Activated CD8-positive, alpha-beta memory T cell treated with anti-CD3 and anti-CD28 coated beads for 24 hours (primary cell): ENCODE data around the gene ST6GALNAC1.
A peak's percentile ranks its signal among the peaks of the same experiment; 100 is the strongest.

Source experiments
- DNase-seq: peaks from one replicate; pipeline ENCODE4 v3.0.0-alpha.2; 2020

ST6GALNAC1 gene

GRCh38 chr17:76643553-76644148, at the start of gene ST6GALNAC1:
Gene ST6GALNAC1, minus strand, starts transcription at chr17:76643757. Its CDS starts 119 bp downstream, at chr17:76643638.
- no peak for DNase-seq

GRCh38 chr17:76691379-76692191, 48.0 kb upstream of the ST6GALNAC1 start:
- no peak for DNase-seq

- DNase-seq, result no peak
Measured at GRCh38 chr17:76690596-76691280, 47.2 kb upstream of the ST6GALNAC1 start.

GRCh38 chr17:76689859-76690258, 46.3 kb upstream of the ST6GALNAC1 start:
- no peak for DNase-seq

GRCh38 chr17:76688165-76688622, 44.6 kb upstream of the ST6GALNAC1 start:
- no peak for DNase-seq

GRCh38 chr17:76687298-76688164, 44.0 kb upstream of the ST6GALNAC1 start:
- no peak for DNase-seq

- DNase-seq, result no peak
Measured at GRCh38 chr17:76686538-76687297, 43.2 kb upstream of the ST6GALNAC1 start.

- DNase-seq, result no peak
Measured at GRCh38 chr17:76685846-76686245, 42.3 kb upstream of the ST6GALNAC1 start.

- DNase-seq, result no peak
Measured at GRCh38 chr17:76685366-76685765, 41.8 kb upstream of the ST6GALNAC1 start.

- DNase-seq, result no peak
Measured at GRCh38 chr17:76684756-76685155, 41.2 kb upstream of the ST6GALNAC1 start.

- DNase-seq, result no peak
Measured at GRCh38 chr17:76683921-76684745, 40.6 kb upstream of the ST6GALNAC1 start.

GRCh38 chr17:76683011-76683755, 39.6 kb upstream of the ST6GALNAC1 start:
- no peak for DNase-seq

GRCh38 chr17:76682296-76682695, 38.7 kb upstream of the ST6GALNAC1 start:
- DNase-seq, result no peak

GRCh38 chr17:76681222-76682137, 37.9 kb upstream of the ST6GALNAC1 start:
- peak; percentile 83 for DNase-seq

GRCh38 chr17:76679239-76679638, 35.7 kb upstream of the ST6GALNAC1 start:
- DNase-seq, result no peak

- peak; percentile 70 for DNase-seq
Measured at GRCh38 chr17:76678330-76678729, 34.8 kb upstream of the ST6GALNAC1 start.

- DNase-seq, result no peak
Measured at GRCh38 chr17:76677406-76677805, 33.8 kb upstream of the ST6GALNAC1 start.

- DNase-seq, result no peak
Measured at GRCh38 chr17:76676629-76677028, 33.1 kb upstream of the ST6GALNAC1 start.

GRCh38 chr17:76675648-76676047, 32.1 kb upstream of the ST6GALNAC1 start:
- no peak for DNase-seq
